Measurements from ENCODE around the gene PAGE2B.
"Not testable (repeated sequence)": the region's sequence is repeated elsewhere in the genome, so short reads cannot be mapped to it uniquely, and the experiment has no call there.

Gene PAGE2B, protein sequence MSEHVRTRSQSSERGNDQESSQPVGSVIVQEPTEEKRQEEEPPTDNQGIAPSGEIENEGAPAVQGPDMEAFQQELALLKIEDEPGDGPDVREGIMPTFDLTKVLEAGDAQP

DNA sequence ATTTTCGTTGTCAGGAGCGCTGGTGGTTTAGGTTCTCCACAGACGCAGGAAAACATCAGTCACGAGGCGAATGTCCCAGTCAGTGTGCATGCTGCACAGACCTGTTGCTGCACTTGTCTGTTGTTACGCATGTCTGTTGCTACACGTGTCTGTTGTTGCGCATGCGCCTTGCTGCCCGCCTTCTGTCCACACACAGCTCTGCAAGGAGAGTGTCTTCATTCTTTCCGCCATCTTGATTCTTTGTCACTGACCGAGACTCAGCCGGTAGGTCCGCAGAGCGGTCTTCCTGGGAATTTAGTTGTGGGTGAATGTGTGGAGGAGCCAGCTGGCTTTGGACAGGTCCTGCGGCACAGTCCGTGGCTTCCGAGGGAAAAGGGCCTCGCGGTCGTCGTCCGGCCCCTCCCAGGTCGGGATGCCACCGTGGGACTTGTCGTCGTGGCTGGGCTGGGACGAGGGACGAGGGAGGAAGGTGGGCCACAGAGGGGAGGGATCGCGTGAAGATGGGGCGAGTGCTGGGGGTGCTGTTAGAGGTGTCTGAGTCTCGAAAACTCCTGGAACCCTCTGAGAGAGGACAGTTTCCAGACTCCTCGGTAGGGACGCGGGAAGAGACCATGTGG lies at the start of gene PAGE2B:
TSS of gene PAGE2B (plus strand) at position 180 of the 617 bp plus-strand sequence. CDS start 1,012 bp downstream, outside the sequence.
- DNase-seq = no peak

DNA sequence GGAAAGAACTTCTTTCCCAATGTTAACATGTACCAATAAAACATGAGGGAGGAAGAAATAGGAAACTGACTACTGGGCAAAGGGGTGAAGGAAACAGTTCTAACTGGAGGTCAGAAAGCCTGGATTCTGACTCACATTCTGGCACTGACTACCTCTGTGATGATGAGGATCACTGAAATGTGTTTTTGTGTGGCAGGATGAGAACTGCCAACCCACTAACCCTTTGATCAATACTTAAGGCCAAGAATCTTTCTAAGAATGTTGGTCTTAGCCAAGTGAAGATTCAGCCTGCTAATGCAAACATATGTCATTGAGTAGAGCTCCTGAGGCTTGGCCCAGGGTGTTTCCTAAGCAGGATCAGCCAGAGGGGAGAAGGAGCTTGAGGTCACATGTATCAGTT lies 48.7 kb upstream of the PAGE2B start:
- no peak for DNase-seq

DNA sequence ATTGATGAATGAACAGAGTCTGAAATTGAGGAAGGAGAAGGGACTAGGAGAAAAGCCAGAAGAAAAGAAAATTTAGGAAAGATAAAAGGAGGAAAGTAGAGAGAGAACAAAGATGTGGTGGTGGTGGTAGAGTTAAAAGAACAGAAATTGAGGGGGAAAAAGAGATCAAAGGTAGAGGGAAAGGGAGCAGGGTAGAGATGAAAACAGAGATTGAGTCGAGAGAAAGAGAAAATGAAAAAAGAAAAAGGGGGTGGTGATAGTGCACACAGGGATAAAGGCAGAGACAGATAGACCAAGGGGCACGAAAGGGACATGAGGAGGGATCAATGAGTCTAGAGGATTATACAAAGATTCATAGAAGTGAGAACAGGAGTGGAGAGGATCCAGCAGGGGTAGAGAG lies 48.0 kb upstream of the PAGE2B start:
- DNase-seq = no peak

DNA sequence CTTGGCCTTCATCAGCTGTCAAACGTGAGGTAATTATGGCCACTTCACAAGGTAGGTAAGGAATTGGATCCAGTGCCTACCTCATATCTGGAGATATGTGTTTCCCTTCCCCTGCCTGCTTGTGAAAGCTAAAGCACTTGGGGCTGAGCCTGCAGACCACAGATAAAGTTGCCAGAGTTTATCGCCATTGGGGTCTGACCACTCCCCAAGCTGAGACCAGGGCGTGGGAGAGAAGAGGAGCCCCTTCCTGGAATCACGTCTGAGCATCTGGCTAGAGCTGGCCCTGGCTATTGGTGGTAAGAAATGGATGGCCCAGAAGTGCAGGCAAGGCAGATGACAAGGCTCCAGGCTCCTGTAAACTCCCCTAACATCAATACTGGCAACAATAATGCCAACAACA lies 46.8 kb upstream of the PAGE2B start:
- no peak for DNase-seq

DNA sequence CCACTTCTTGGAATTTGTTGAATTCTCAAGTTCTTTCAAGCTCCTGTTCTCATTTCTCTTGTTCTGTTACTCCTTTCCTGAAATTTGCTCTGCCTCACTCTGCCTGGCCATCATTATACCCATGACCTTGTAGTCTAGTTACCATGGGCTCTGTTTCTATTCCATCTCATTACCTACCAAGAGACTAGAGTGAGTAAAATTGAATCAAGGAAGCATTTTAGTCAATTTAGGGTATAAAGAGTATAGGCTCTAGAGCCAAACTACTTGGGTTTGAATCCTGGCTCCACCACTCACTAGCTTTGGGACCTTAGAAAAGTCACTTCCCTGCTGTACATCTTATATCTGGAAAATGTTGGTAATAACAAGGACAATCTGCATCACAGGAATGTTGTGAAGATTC lies 46.2 kb upstream of the PAGE2B start:
- DNase-seq = no peak

DNA sequence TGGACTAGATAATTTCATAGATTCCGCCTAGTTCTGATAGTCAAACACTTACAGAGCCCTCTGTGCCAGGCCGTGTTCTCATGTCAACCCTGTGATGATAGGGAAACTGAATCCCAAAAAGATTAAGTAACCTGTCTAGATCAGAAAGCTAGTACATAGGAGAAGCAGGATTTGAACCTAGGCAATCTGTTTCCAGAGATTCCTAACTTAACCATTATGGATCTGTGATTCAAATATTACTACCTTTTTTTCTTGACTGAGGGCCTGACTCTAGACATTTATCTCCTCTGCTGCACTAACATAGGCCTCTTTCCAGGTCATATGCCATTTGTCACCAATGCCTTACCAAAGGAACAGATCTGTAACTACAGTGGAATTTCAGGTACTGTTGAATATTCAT lies 45.5 kb upstream of the PAGE2B start:
- DNase-seq = no peak

DNA sequence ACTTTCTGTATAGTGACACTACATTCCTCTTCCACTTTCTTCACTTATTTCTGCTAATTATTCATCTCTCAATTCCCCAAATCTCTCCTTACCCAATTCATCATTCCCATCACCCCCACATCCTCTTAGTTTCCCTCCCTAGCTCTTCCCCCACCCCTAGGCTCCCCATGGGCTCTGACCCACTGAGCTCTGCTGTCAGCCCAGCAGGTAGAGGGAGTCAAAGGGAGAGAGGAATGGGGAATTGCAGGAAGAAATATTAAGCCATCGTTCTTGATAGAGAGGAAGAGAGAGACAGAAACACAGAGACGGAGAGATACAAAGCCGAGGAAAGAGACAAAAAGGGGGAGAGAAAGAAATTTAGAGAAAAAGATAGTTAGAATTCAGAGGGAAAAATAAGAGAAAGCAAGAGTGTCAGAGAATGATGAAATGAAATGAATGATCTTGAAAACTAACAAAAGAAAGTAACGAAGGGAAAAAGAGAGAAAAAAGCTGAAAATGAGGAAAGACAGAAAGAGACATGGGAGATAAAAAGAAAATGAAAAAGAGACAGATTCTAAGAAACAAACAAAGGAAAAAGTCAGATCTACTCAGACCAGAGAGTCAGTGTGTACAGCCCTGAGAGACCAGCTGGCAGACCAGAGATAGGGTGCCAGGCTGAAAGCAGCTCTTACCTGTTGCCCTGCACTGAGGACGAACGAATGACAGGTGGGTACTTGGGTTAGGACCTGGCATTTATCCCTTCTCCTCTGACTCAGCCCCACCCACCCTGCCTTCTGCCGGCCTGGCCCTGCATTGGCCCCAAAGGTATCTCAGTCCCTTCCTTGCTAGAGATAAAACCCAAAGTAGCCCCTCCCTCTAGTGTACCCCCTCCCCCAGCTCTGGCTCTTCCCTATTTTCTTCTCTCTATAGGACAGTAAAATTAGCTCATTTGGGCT lies 44.3 kb upstream of the PAGE2B start, which contains the start of gene ALAS2:
TSS of gene ALAS2 (minus strand) at position 707 of the 935 bp plus-strand sequence. CDS start 4,977 bp downstream, outside the sequence.
- no peak for DNase-seq

DNA sequence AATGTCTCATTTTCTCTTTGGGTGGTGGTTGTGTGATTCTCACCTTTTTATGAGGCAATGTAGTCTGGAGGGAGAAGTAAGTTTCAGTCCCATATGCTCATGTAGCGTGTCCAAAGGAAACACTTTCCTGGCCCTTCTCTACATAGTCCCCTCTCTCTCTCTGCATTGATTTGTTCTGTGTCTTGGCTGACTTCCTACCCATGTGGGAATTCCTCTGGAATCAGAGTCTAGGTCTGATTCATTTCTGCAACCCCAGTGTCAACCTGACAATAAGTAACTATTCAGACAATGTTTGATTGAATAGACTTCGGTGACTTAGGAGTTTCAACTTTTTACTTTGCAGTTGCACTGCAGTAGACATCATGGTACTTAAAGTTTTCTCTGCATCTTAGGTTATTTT lies 41.4 kb upstream of the PAGE2B start:
- no peak for DNase-seq

DNA sequence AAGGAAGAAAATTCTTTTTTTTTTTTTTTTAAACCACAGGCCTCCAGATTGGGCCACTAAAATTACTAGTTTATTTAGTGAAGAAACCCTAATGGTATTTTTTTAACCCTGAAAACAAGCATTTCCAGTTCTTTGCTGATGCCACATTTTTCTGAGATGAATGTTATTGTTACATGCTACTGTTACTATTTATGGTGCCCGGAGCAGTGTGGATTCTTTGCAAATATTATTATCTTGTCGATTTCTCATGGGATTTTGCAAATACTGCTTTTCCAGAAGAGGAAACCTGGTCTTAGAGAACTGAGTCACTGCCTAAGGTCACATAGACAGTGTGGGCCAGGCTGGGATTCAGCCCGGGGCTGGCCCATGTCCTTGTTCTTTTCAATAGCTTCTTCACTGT lies 35.4 kb upstream of the PAGE2B start:
- DNase-seq = no peak

DNA sequence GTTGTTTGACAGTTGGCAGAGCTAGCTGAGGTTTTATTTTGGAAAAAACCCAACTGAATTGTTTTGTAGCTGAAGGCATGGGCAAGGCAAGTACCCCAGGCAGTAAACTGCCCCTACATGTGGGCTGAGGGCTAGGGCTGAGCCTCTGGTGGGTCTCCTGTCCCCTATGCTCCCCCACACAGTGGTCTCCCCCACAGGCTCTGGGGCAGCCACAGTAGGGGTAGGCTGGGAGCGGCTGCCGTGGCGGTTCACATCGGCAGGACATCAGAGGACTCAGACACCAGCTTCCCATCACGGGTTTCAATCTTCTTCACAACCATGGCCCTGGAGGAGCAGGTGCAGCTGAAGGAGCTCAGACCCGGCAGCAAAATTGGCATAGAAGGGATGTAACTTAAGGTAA lies 33.3 kb upstream of the PAGE2B start:
- DNase-seq = no peak

DNA sequence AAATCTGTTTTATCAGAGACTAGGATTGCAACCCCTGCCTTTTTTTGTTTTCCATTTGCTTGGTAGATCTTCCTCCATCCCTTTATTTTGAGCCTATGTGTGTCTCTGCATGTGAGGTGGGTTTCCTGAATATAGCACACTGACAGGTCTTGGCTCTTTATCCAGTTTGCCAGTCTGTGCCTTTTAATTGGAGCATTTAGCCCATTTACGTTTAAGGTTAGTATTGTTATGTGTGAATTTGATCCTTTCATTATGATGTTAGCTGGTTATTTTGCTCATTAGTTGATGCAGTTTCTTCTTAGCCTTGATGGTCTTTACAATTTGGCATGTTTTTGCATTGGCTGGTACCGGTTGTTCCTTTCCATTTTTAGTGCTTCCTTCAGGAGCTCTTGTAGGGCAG lies 24.2 kb upstream of the PAGE2B start:
- DNase-seq = not testable (repeated sequence)

DNA sequence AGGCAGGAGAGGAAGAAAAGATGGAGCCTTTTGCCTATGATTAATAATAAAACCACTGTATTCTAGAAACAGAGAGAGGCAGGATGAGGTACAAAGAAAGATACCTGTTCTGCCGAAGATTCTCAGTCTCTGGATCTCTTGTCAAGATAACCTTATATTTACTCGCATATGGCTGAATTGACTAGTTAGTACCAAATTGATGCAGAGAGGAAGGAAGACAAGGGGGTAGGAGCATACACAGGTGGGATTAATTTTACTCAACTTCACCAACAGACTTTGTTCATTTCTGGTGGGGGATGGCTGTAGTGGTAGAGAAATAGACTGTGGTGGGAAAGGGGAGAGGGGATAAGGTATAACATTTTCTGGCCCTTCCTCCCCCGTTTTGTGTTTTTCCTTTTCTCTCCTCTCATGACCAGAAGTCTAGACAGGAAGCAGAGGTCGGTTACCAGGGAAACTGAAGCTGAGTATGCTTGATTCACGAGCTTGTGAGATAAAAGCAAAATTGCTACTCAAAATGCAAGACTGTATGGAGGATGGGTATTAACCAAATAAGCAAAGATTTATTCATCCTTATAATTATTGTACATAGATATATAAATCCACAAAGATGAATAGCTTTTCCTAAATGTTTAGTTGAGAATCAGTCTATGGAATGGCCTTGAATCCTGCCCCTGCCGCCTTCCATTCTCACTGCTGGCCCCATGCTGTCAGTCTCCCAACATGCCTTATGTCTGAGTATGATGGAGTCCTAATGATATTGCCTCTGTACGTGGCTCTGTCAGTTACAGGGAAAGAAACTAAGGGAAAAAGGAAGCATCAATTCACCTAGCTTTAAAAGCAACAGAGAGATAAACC lies 17.8 kb upstream of the PAGE2B start:
- no peak for DNase-seq

DNA sequence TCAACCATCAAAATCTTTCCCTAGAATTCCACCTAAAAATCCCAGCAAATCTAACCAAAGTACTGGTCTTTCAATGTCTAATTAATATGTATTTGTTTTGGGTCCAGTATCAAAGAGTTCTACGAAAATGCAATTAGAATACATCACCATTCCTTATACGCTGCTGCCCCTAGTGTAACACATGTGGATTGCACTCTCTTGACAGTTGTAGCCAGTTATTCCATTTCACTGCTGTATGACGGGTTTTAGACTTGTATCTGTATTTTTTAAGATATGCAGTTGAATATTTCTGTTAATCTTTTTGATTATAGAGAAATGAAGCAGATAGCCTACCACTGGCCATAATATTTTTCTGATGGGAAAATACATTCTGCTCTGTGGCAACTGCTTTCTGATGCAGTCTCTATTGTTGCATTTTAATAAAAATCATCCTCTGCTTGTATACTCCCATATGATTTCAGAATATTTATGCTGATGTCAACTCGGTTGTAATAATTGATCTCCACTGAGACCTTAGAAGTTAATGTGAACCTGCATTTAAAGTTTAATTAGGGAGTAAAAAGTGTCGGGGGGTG lies 17.1 kb upstream of the PAGE2B start:
- no peak for DNase-seq

DNA sequence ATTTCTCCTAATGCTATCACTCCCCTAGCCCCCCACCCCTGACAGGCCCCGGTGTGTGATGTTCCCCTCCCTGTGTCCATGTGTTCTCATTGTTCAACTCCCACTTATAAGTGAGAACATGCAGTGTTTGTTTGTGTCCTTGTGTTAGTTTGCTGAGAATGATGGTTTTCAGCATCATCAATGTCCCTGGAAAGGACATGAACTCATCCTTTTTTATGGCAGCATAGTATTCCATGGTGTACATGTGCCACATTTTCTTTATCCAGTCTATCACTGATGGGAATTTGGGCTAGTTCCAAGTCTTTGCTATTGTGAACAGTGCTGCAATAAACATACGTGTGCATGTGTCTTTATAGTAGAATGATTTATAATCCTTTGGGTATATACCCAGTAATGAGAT lies 7.7 kb upstream of the PAGE2B start:
- not testable (repeated sequence) for DNase-seq

DNA sequence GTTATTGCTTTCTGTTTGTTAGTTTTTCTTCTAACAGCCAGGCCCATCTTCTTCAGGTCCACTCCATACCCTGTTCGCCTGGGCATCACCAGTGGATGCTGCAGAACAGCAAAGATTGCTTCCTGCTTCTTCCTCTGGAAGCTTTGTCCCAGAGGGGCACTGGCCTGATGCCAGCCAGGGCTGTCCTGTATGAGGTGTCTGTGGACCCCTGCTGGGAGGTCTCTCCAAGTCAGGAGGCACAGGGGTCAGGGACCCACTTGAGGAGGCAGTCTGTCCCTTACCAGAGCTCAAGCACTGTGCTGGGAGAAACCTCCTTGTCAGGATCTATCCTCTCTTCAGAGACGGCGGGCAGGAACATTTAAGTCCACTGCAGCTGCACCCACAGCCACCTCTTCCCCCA lies 2.5 kb upstream of the PAGE2B start:
- DNase-seq = no peak

DNA sequence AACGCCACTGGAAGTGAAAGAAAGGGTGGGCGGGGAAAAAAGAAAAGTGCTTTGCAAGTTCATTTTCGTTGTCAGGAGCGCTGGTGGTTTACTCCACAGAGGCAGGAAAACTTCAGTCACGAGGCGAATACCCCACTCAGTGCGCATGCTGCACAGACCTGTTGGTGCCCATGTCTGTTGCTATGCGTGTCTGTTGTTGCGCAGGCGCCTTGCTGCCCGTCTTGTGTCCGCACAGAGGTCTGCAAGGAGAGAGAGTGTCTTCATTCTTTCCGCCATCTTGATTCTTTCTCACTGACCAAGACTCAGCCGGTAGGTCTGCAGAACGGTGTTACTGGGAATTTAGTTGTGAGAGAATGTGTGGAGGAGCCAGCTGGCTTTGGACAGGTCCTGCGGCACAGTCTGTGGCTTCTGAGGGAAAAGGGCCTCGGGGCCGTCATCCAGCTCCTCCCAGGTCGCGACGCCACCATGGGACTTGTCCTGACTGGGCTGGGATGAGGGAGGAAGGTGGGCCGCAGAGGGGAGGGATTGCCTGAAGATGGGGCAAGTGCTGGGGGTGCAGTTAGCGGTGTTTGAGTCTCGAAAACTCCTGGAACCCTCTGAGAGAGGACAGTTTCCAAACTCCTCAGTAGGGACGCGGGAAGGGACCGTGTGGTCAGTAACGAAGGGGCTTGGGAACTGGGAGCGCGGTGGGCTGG lies 14.1 kb downstream of the PAGE2B start, which contains the start of gene PAGE2:
TSS of gene PAGE2 (plus strand) at position 224 of the 695 bp plus-strand sequence. CDS start 1,003 bp downstream, outside the sequence.
- no peak for DNase-seq

DNA sequence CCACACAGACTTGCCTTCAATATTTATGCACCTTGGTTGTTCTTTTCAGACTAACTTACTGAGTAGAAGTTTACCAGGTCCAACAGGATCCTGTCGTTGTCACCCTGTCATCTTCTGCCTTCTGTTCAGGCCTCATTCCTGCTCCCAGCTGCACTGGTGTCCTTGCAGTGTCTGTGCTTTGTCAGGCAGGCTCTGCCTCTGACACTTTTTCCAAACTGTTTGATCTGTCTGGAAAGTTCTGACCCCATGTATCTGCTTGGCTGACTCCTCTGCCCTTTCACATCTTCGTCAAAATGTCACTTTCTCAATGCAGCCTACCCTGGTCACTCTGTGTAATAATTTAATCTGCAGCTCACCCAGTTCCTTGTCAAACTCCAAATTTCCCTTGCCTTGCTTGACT lies 23.9 kb downstream of the PAGE2B start:
- DNase-seq = no peak

DNA sequence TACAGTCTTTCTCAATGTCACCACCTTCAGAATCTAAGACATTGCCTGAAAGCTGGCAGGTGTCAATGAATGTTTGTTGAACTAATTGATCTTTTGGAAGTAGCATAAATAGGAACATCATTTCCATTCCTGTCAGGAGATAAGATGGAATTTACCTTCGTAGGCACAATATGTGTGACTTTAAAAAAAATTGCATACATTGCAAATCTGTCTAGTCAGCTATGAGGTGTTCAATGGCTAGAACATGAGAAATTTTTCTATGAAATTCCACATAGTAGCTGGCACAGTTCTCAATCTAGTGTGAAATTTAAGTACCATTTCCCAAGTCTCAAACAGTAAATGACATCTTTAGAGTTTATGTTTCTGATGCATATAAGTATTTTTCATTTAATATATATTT lies 24.3 kb downstream of the PAGE2B start:
- no peak for DNase-seq

DNA sequence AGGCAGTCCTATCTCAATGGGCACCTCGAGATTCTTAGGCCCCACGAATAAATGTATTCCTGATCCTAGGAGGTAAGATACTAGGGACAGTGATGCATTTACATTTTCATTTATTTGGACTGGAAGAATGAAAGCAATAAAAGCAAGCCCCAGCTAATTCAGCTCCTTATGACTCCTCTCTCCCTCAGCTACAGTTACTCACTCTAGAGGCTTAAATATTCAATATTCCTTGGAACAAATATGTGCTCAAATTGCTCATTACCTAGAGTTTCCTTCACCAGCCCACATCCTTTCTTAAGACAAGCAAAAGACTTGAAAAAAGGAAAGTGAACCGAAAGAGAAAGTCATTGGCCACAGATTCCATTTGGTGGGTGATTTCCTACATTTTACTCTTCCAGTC lies 27.9 kb downstream of the PAGE2B start:
- DNase-seq = no peak

DNA sequence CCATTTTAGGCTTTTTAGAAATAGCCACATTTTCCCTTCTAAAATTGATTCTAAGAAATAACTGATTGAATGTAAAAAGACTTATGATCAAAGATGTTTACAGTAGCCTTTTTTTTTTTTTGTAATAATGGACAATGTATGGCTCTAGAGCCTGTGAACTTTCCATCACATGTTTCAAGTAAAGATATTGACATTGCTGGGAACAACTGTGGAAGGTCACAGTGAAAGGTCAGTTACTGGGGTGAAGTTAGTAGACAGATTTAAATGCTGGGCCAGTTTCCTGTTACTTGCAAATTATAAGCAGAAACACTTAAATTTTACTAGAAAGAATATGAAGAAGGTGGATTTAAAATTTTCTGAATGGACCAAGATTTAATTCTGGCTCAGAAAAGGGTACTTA lies 32.4 kb downstream of the PAGE2B start:
- no peak for DNase-seq

DNA sequence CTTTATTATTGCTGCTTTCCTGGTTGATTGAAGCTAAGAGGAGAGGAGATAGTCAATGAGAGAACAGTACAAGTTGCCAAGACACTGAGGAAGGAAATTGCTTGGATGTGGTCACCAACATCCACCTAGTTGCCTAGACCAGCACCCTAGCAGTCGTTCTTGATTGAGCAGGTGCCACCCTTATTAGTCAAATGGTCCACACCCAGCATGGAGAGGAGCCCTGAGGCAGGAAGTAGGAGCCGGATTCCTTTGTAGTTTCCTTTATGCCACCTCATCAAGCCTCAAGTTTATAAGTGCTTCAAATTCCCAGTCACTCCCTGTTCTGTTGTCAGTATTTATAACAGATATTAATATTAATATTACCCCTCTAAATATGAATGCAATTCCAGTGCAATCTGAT lies 33.1 kb downstream of the PAGE2B start:
- DNase-seq = no peak

DNA sequence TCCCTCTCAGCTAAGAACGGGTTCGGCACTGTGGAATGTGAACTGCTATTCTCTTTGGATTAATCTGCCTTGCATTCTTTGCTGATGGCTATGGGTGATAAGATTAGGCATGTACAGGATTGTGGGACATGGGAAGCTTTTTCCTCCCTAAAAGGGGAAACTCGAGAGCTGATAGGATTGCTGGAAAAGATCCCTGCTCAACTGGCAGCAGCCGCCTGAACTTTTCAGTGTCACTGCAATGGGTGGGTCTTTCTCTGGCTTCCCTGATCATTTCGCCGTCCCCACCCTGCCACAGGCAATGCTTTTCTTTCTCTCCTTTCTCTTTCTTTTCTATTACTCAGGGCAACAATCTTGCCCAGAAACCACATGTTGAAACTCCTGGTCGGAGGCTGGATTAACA lies 34.5 kb downstream of the PAGE2B start:
- no peak for DNase-seq
